H1 (cell line): Measurements from ENCODE around the gene SEH1L. TPM values are rescaled to one million over a fixed set of nuclear protein-coding genes. Genes with fewer than 3 reads are reported as not detected.

Experiments
- BRCA1 ChIP-seq: IDR thresholded peaks from 2 replicates; pipeline ENCODE4 v1.6.1; 2012; ENCODE audit warnings: low read depth, low read length, improper control_type of control experiment
- polyA plus RNA-seq, 7 experiments: library from polyadenylated mRNA; depleted of rRNA in 3 of 7; stranded (reverse) in 5 of 7; unstranded in 2 of 7; fragments of >200 nt in 5 of 7; fragments of 200-250 nt in 2 of 7; gene quantifications; 1 replicate in 5 of 7; 2 replicates in 1 of 7; 4 replicates in 1 of 7; pipeline versions ENCODE4 v1.2.1 to v1.2.3, GENCODE V29; 2011 to 2013; ENCODE audit warnings: missing spikeins in 2 of 7, mixed read lengths in 2 of 7
- total RNA-seq: library from RNA; stranded (reverse); fragmentation: NEBNext Ultra II Directional; extraction: Animal tissue kit (Norgen Biotek cat#: 25700); gene quantifications from 2 replicates; pipeline ENCODE4 v1.2.1, GENCODE V29; 2021

SEH1L gene
- total and polyA plus RNA-seq, 2 of the 8 experiments (the other 6 are each of a cell fraction or from before 2014, with no cell fraction given), result 41.7 to 96.7 TPM

DNA sequence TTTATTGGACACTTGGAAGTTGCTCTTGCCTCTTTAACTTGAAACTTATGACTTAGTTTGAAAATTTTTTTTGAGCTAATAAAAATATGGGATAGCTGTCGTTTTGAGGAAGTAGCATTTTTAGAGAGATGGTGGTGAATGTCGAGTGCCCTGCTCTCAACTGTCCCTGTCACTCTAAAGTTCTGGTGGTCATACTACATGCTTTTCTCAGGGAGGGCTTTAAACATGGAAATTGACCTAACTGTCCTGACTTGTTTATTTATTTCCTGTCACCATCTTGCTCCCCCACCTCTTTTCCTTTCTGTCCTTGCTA lies 59.4 kb downstream of the SEH1L start (continued):
- no peak for TF ChIP-seq BRCA1
